Smooth muscle cell (in vitro differentiated cells): ENCODE results near the gene GATD1. TPM values are rescaled to one million over a fixed set of nuclear protein-coding genes. Genes with fewer than 3 reads are reported as not detected.
A peak's percentile ranks its signal among the peaks of the same experiment; 100 is the strongest.

Experiments used
- DNase-seq: peaks from one replicate; lab custom pipeline; 2025; ENCODE audit not compliant: unreplicated experiment; lab: John Stamatoyannopoulos, UW
- H2AFZ ChIP-seq: fragments of 200-600 bp; sonication (generic); 2 replicates; pipeline ENCODE4 v1.6.0; 2016; ENCODE audit warnings: antibody characterized with exemption, low read depth, mild to moderate bottlenecking
- H3F3A ChIP-seq: fragments of 200-600 bp; sonication (generic); 2 replicates; pipeline ENCODE4 v1.6.0; 2017; ENCODE audit warnings: antibody characterized with exemption, low read depth
- H3K27ac ChIP-seq: fragments of 200-600 bp; sonication (generic); 2 replicates; pipeline ENCODE4 v1.5.1; 2016; ENCODE audit warnings: low read depth, mild to moderate bottlenecking
- H3K27me3 ChIP-seq: fragments of 200-600 bp; sonication (generic); 2 replicates; pipeline ENCODE4 v1.6.1; 2016; ENCODE audit warnings: low read depth, mild to moderate bottlenecking
- H3K36me3 ChIP-seq: fragments of 200-600 bp; sonication (generic); 2 replicates; pipeline ENCODE4 v1.5.1; 2016; ENCODE audit warnings: low read depth
- H3K4me1 ChIP-seq: fragments of 200-600 bp; sonication (generic); 2 replicates; pipeline ENCODE4 v1.5.1; 2016; ENCODE audit warnings: low read depth
- H3K4me2 ChIP-seq: fragments of 200-600 bp; sonication (generic); 2 replicates; pipeline ENCODE4 v1.6.0; 2016; ENCODE audit warnings: mild to moderate bottlenecking
- H3K4me3 ChIP-seq: fragments of 200-600 bp; sonication (generic); 2 replicates; pipeline ENCODE4 v1.5.1; 2016; ENCODE audit warnings: mild to moderate bottlenecking
- H3K79me2 ChIP-seq: fragments of 200-600 bp; sonication (generic); 2 replicates; pipeline ENCODE4 v1.6.0; 2016; ENCODE audit warnings: low read depth, mild to moderate bottlenecking
- H3K9ac ChIP-seq: fragments of 200-600 bp; sonication (generic); 2 replicates; pipeline ENCODE4 v1.6.0; 2016; ENCODE audit warnings: low read depth
- H3K9me3 ChIP-seq: fragments of 200-600 bp; sonication (generic); replicated peaks from 2 replicates; pipeline ENCODE4 v1.5.1; 2016; ENCODE audit warnings: low read depth
- H4K20me1 ChIP-seq: fragments of 200-600 bp; sonication (generic); 2 replicates; pipeline ENCODE4 v1.6.0; 2016; ENCODE audit warnings: low read depth
- WGBS: methylation state at CpG from one replicate; pipeline ENCODE4 v1.1.7; 2016; ENCODE audit warnings: low lambda C conversion rate; 5-methylcytosine and 5-hydroxymethylcytosine counted together
- polyA plus RNA-seq: library from polyadenylated mRNA; unstranded; fragments of >200 nt; fragmentation: Nextera tagmentation; extraction: Ambion mirVana; gene quantifications from 2 replicates; pipeline ENCODE4 v1.2.1, GENCODE V29; 2016
- total RNA-seq: library from RNA; depleted of rRNA; stranded (reverse); fragments of >200 nt; gene quantifications from 2 replicates; pipeline ENCODE4 v1.2.3, GENCODE V29; 2014
- TF ChIP-seq, protein P1 (sequence below): fragments of 200-600 bp; sonication (generic); IDR thresholded peaks from 2 replicates; pipeline ENCODE4 v1.5.1; 2017; ENCODE audit warnings: borderline replicate concordance, mild to moderate bottlenecking, antibody characterized with exemption; ENCODE audit not compliant: insufficient read depth, poor library complexity, severe bottlenecking

Gene GATD1
- total and polyA plus RNA-seq, 2 experiments from 2014 or later = 11.7 to 12.9 TPM

DNA sequence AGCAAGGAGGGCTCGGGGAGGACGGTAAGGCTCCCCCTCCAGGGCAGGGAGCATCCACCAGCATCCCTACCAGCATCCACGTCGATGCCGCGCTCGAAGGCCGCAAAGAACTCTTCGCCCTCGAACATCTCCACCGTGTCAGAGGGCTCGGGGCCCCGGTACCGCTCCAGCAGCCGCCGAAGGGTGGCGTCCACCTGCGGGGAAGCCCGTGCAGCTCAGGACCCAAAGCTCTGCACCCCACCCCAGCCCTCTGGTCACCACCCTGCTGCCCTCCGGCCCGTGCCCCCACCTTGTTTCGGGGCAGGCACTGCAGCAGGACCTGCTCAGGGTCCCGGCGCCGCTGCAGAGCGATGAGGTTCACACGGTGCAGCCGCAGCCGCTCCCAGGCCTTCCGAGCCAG, 23.2 kb upstream of the GATD1 start:
- no peaks in the 10 kb centered on the region for H3K79me2 ChIP-seq
- H3K4me3 ChIP-seq = no peak overlapping the region
- H4K20me1 ChIP-seq = peaks cover 14% of the 10 kb centered on the region
- H3K4me1 ChIP-seq = peaks cover 26% of the 10 kb centered on the region
- H3K36me3 ChIP-seq = no peaks in the 10 kb centered on the region
- no peak for DNase-seq
- TF ChIP-seq, protein P1, sequence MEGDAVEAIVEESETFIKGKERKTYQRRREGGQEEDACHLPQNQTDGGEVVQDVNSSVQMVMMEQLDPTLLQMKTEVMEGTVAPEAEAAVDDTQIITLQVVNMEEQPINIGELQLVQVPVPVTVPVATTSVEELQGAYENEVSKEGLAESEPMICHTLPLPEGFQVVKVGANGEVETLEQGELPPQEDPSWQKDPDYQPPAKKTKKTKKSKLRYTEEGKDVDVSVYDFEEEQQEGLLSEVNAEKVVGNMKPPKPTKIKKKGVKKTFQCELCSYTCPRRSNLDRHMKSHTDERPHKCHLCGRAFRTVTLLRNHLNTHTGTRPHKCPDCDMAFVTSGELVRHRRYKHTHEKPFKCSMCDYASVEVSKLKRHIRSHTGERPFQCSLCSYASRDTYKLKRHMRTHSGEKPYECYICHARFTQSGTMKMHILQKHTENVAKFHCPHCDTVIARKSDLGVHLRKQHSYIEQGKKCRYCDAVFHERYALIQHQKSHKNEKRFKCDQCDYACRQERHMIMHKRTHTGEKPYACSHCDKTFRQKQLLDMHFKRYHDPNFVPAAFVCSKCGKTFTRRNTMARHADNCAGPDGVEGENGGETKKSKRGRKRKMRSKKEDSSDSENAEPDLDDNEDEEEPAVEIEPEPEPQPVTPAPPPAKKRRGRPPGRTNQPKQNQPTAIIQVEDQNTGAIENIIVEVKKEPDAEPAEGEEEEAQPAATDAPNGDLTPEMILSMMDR = no peak
- 97% methylated on average over 25 of the region's 30 CpGs for WGBS
- no peak overlapping the region for H2AFZ ChIP-seq
- no peaks in the 10 kb centered on the region for H3K27me3 ChIP-seq
- no peaks in the 10 kb centered on the region for H3K9me3 ChIP-seq
- no peak overlapping the region for H3K27ac ChIP-seq
- H3K9ac ChIP-seq = no peak overlapping the region
- H3K4me2 ChIP-seq = no peak overlapping the region
- H3F3A ChIP-seq = peaks cover 4% of the 10 kb centered on the region

DNA sequence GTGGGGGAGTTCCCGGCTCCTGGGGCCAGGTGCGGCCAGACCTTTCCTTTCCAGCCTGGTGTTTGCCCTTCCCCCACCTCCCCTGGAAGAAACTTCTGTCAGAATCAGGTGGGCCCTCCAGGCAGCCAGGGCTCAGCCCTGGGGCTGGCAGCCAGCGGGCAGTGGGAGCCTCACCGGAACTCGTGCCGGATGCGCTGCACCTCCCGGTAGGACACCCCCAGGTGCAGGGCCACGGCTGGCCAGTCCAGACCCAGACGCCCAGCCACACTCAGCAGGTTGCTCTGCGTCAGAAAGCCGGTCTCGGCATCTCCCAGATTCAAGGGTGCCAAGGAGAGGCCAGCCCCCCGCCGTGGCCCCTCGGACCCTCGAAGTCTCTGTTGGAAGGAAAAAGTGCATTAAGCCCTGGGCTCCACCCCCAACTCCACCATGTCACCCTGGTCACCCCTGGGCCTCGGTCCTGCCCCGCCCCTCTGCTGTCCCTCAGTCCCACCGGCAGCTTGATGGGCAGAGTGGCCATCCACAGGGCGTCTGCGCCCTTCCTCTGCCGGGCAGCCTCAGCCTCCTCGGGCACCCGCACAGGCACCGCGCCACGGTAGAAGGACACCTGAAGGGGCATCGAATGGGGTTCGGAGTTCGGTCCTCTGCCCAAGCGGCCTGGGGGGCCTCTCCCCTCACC, 22.5 kb upstream of the GATD1 start:
- Histone ChIP-seq H2AFZ (no peak overlapping the region), H3K27me3 (no peaks in the 10 kb centered on the region), H3K4me2 (no peak overlapping the region), H3K4me1 (peaks cover 25% of the 10 kb centered on the region), H3F3A (peaks cover 4% of the 10 kb centered on the region), H4K20me1 (peaks cover 14% of the 10 kb centered on the region), H3K36me3 (no peaks in the 10 kb centered on the region), H3K9me3 (no peaks in the 10 kb centered on the region), H3K79me2 (no peaks in the 10 kb centered on the region), H3K27ac (no peak overlapping the region), H3K9ac (no peak overlapping the region), H3K4me3 (no peak overlapping the region)
- TF ChIP-seq, protein P1 = no peak
- WGBS = 97% methylated on average over 27 of the region's 32 CpGs
- DNase-seq = no peak

DNA sequence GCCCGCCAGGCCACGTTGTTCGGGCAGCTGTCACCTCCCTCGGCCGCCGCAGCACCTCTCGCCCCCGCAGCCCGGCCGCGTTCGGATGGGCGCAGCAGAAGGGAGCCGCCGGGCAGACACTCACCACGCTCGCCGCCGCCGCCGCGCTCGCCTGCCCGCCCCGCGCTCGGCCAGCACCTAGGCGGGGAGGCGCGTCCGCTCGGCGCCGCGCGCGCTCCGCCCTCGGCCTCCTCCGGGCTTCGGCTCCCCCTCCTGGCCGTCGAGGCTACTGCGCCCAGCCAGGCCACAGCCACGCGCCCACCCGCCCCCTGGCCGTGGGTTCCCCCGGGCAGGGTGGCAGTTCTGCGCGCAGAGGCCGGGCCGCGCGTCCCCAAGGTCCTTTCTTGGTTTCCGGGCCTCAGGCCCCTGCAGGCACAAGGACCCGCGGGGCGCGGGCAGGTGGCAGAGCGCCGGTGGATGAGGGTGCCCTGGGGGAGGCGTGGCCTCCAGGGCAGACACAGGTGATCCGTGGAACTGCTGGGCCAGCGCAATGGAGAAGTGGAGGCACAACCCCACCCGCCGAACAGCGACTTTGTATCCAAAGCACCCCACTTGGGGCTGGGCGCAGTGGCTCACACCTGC, 20.9 kb upstream of the GATD1 start, which contains the start of gene SLC25A22:
Gene SLC25A22 (minus strand): TSS at position 189 of the 621 bp plus-strand sequence. CDS start 3,275 bp downstream, outside the sequence.
- H2AFZ ChIP-seq = no peak within 1 kb of the TSS
- peaks cover 16% of the 10 kb centered on the region for H3K4me1 ChIP-seq
- no peaks in the 10 kb centered on the region for H3K27me3 ChIP-seq
- peak within 1 kb of the TSS; percentile 83 for H3K27ac ChIP-seq
- peak; percentile 68 for DNase-seq
- no peaks in the 10 kb centered on the region for H3K36me3 ChIP-seq
- H3K9ac ChIP-seq = peak within 1 kb of the TSS; percentile 84
- WGBS = 29% methylated on average over 9 of the region's 69 CpGs
- no peaks in the 10 kb centered on the region for H3K9me3 ChIP-seq
- H4K20me1 ChIP-seq = peaks cover 18% of the 10 kb centered on the region
- TF ChIP-seq, protein P1 = peak; percentile 71
- peaks cover 4% of the 10 kb centered on the region for H3F3A ChIP-seq
- H3K4me3 ChIP-seq = peak within 1 kb of the TSS; percentile 70
- peak within 1 kb of the TSS; percentile 98 for H3K4me2 ChIP-seq
- H3K79me2 ChIP-seq = no peaks in the 10 kb centered on the region
